ENCODE data around the gene PAX2. TPM values are rescaled to one million over a fixed set of nuclear protein-coding genes. Genes with fewer than 3 reads are reported as not detected.
A peak's percentile ranks its signal among the peaks of the same experiment; 100 is the strongest.

The PAX2 gene
- total RNA-seq, 4 donors from 2014 or later: not detected

DNA sequence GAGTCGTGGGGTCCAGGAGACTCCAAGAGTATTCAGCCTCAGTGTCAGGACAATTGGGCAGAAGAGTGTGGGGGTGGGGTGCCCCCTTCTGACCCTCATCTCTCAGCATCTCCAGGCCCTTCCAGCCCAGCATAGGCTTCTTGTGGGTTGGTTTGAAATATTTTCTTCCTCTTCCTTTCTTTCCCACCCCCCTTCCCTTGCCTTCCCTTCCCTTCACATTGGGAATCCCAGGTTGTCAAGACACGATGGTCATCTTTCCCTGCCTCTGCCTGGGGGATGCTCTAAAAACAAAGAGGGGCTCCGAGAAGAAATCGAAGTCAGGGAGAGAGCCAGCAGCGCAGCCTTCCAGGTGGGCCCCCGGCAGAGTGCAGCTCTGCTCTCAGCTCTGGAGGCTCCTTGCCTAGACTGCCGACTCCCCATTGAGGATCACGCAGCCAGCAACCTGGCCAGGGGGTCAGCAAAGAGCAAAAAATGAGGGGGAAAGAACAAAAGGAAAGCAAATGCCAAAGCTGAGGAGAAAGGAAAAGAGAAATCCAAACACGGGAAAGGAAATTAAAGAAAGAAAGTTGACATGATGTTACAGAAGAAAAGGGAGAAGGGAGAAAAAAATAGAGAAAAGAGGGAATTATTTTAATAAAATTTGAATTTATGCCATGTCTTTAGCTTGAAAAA is 1.5 kb downstream of the PAX2 start:
- Histone ChIP-seq H3K36me3 (no peaks in the 10 kb centered on the region), H3K27me3 (peaks cover 55 to 100% (median 83%) of the 10 kb centered on the region in 4 donors), H3K4me1 (peaks cover 40 to 72% (median 42%) of the 10 kb centered on the region in 3 donors), H3K9me3 (no peaks in the 10 kb centered on the region), H3K27ac (no peak overlapping the region), H3K4me3 (no peak overlapping the region)
- intact Hi-C loops (cut with DNase I): no loop called here
- 9 to 14% methylated on average over 2 to 6 of the region's 9 CpGs for WGBS, 2 donors
- DNase-seq: no peak
- TF ChIP-seq, protein P1, sequence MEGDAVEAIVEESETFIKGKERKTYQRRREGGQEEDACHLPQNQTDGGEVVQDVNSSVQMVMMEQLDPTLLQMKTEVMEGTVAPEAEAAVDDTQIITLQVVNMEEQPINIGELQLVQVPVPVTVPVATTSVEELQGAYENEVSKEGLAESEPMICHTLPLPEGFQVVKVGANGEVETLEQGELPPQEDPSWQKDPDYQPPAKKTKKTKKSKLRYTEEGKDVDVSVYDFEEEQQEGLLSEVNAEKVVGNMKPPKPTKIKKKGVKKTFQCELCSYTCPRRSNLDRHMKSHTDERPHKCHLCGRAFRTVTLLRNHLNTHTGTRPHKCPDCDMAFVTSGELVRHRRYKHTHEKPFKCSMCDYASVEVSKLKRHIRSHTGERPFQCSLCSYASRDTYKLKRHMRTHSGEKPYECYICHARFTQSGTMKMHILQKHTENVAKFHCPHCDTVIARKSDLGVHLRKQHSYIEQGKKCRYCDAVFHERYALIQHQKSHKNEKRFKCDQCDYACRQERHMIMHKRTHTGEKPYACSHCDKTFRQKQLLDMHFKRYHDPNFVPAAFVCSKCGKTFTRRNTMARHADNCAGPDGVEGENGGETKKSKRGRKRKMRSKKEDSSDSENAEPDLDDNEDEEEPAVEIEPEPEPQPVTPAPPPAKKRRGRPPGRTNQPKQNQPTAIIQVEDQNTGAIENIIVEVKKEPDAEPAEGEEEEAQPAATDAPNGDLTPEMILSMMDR (IDR thresholded peaks at IDR 0.05): no peak
- TF ChIP-seq POLR2A (IDR thresholded peaks at IDR 0.05): no peak

- H3K27ac ChIP-seq: no peak overlapping the region
- TF ChIP-seq, protein P1 (IDR thresholded peaks at IDR 0.05): no peak
- TF ChIP-seq POLR2A (IDR thresholded peaks at IDR 0.05): no peak
- H3K36me3 ChIP-seq: no peaks in the 10 kb centered on the region
- WGBS, 2 donors: 10% methylated on average over 30 to 32 of the region's 57 CpGs
- peak overlapping the region in 2 of 4 donors; percentile 16 to 48 for H3K4me3 ChIP-seq
- H3K9me3 ChIP-seq: no peaks in the 10 kb centered on the region
- peaks cover 33 to 65% (median 42%) of the 10 kb centered on the region in 3 donors for H3K4me1 ChIP-seq
- intact Hi-C loops (cut with DNase I): no loop called here
- no peak for DNase-seq
- H3K27me3 ChIP-seq: peaks cover 50 to 100% (median 81%) of the 10 kb centered on the region in 4 donors
Observed at GRCh38 chr10:100747456-100748230, 2.3 kb downstream of the PAX2 start.

DNA sequence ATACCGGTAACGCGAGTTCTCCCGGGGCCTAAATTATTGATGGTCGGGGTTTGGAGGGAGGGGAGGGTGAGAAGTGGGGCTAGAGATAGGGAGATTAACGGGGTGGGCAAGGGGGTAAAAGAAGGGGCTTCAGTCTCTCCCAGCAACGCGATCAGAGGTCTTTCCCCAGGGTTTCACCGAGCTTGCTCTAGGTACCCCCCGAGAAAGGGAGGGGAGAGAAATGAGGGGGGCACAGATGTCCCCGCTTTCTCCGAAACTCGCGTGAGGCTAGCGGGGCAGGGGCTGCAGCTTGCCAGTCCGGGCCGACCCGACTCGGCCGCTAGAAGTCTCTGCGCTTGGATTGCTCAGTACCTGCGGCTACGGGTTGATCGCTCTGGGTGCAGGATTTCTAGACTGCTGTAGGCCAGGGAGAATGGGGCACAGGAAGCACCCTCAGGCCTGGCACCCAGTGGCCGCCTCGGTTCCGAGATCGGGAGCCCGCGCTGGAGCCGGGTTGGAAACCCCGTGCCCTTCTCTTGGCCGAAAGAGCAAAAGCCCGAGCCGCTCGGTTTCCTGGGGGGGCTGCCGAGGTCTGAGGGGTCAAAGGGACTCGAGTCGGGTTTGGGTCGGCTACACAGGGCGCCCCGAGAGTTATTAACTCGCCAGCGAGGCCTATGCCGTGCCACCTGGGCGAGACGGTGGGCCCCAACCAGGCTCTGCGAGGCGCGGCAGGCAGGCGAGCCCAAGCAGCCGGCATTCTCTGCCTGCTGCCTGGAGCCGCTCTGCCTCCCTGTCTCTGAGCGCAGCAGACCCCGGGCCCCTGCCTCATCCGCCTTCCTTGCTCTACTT is 3.1 kb downstream of the PAX2 start:
- Histone ChIP-seq H3K27ac (no peak overlapping the region), H3K27me3 (peaks cover 50 to 100% (median 74%) of the 10 kb centered on the region in 4 donors), H3K4me1 (peaks cover 33 to 60% (median 42%) of the 10 kb centered on the region in 3 donors), H3K36me3 (no peaks in the 10 kb centered on the region), H3K4me3 (peak overlapping the region in 2 of 4 donors; percentile 16 to 48), H3K9me3 (no peaks in the 10 kb centered on the region)
- intact Hi-C loops (cut with DNase I): no loop called here
- no peak for DNase-seq
- 3 to 6% methylated on average over 19 to 23 of the region's 56 CpGs for WGBS, 2 donors
- TF ChIP-seq POLR2A (IDR thresholded peaks at IDR 0.05): no peak
- TF ChIP-seq, protein P1 (IDR thresholded peaks at IDR 0.05): no peak

- no peak overlapping the region for H3K4me3 ChIP-seq
- WGBS, 2 donors: 3 to 5% methylated on average over 8 of the region's 8 CpGs
Observed at GRCh38 chr10:100749059-100749308, 3.6 kb downstream of the PAX2 start.

More at GRCh38 chr10:100749059-100749308, 3.6 kb downstream of the PAX2 start:
- no peak for DNase-seq
- TF ChIP-seq POLR2A (IDR thresholded peaks at IDR 0.05): no peak
- TF ChIP-seq, protein P1 (IDR thresholded peaks at IDR 0.05): no peak
- intact Hi-C loops (cut with DNase I): no loop called here
- Histone ChIP-seq H3K27me3 (peaks cover 48 to 100% (median 69%) of the 10 kb centered on the region in 4 donors), H3K4me1 (peaks cover 32 to 55% (median 38%) of the 10 kb centered on the region in 3 donors), H3K36me3 (no peaks in the 10 kb centered on the region), H3K27ac (no peak overlapping the region), H3K9me3 (no peaks in the 10 kb centered on the region)

Measured in esophagus squamous epithelium (tissue), 5 donors.